GM18909 (cell line): ENCODE measurements around the gene MCF2L.

ENCODE experiments used
- ATAC-seq: cut with Tn5 transposase; IDR thresholded peaks from one replicate; pipeline ENCODE4 v1.9.1; 2021; ENCODE audit warnings: mild to moderate bottlenecking; ENCODE audit not compliant: unreplicated experiment, poor library complexity

Gene MCF2L

DNA sequence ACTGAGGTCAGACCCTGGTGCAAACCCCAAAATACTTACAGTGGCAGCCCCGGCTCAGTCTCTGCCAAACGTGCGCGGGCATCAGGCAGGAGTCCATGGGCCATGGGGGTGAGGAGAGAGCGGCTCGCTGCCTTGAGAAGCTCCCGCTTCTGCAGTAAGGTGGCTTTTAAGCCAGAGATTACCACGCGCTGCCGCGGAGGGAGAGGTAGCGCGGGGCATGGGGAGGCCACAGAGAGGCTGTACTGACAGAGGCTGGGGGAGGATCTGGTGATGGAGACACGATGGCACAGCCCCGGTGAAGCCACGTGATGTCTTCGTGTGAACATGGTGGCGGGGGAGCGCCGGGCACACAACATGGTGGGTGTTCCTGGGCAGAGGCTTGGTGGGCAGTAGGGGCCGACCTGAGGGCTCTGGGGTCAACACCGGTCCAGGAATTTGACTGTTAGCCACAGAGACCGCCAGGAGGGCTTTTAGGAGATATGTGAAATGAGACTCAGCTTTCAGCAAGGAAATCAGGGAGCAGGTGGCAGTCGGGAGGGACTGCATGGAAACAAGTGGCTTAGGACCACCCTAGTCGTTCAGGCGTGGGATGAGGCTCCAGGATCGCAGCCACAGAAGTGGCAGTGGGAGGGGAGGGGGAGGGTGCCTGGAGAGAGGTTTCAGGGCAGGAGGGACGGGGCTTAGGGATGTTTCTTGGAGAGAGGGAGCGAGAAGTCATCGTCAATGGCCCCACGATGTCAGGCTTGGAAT is 24.1 kb downstream of the MCF2L start:
- ATAC-seq = no peak

DNA sequence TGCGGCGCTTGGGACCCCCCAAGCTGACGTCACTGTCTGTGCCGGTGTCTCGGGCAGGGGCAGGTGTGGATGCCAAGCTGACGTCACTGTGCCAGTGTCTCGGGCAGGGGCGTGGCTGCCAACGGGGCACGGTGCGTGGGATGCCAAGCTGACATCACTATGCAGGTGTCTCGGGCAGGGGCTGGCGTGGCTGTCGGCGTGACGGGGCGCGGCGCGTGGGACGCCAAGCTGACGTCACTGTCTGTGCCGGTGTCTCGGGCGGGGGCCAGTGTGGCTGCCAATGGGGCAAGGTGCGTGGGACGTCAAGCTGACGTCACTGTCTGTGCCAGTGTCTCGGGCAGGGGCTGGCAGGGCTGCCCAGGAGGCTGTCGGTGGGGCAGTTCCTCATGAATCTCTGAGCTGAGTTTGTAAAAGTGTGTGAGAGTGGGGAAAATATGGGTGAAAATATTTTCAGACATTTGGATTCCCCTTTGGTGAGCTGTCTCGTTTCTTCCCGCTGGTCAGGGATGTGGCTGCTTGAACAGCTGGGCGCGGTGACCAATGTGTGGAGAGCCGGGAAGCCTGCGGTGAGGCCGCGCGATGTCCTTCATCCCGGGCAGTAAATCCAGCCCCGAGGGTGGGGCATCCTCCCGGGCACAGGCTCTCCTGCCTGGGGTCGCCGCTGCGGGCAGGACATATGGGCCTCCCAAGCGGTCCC is 25.2 kb downstream of the MCF2L start:
- ATAC-seq = no peak

DNA sequence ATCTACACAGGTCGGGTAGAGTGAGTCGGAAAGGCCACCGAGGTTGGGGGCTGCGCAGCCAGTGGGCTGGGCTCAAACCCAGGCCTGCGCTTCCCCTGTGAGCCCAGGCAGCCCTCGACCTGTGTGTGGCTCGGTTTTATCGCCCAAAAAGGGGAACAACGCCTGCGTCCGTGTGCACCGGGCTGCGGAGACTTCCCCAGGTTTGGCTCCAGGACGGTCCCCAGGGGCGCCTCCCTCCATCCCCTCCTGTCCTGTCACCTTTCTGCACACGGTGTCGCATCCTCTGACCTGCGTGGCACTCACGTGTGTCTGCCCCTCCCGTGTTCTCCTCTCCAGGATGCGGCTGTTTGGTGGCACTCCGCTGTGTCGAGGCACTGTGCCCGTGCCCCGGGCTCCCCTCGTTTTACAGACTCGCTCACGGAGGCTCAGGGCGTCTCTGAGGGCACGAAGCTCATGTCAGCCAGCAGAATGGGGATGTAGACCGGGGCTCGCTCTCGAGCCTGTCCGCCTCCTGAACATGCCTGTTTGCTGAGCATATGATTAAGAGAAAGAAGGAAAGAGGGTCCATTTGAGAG is 25.9 kb downstream of the MCF2L start:
- ATAC-seq = no peak

DNA sequence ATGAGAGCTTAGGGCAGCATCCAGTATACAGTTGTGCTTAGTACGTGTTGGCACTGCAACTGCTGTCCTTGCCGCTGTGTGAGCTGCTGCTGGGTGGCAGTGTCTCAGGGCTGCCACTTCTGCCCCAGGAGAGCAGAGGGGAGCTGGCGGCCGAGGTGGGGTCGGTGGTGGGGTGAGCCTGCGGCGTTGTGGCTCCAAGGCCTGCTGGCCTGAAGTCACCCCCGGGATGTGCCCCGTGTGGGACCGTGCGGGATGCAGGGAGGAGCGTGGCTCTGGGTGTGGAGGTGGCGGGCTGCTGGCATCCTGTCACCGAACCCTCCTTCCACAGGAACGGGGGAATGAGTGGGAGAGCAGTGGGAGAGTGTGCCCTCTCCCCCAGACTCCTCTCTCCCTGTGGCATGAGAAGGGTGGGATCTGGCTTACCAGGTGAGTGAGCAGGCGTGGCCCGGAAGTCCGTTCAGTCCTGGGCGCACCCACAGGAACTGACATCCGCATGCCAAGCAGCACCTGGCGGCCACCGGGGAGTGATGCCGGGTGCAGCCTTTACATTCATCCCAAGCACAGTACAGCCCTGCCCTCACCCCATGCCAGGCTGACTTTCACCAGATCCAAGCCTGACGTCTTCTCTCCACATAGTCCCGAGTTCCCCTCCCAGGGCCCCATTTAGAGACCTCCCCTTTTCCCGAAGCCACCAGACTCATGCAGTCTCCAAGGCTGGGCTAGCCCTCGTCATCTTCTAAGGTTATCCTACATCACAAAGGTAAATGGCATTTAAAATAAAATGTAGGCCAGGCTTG is 26.6 kb downstream of the MCF2L start:
- no peak for ATAC-seq

DNA sequence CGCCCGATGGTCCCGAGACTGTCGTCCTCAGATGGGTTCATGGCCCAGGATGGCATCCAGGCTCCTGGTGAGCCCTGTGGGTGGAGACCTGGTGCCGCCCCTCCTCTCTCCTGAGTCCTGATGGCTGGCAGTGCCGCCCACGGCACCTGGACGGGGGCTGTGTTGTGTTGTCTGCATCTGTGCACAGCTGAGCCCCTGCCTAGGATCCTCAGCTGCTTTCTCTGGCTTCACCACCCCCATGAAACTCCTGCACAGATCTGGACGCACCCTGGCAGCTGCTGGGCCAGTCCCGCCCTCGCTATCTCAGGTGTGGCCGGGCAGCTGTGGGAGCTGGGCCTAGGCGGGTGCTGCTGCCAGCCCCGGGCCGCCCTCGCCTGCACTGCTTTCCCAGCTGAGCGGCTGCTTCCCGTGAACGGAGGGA is 27.7 kb downstream of the MCF2L start:
- ATAC-seq = no peak

DNA sequence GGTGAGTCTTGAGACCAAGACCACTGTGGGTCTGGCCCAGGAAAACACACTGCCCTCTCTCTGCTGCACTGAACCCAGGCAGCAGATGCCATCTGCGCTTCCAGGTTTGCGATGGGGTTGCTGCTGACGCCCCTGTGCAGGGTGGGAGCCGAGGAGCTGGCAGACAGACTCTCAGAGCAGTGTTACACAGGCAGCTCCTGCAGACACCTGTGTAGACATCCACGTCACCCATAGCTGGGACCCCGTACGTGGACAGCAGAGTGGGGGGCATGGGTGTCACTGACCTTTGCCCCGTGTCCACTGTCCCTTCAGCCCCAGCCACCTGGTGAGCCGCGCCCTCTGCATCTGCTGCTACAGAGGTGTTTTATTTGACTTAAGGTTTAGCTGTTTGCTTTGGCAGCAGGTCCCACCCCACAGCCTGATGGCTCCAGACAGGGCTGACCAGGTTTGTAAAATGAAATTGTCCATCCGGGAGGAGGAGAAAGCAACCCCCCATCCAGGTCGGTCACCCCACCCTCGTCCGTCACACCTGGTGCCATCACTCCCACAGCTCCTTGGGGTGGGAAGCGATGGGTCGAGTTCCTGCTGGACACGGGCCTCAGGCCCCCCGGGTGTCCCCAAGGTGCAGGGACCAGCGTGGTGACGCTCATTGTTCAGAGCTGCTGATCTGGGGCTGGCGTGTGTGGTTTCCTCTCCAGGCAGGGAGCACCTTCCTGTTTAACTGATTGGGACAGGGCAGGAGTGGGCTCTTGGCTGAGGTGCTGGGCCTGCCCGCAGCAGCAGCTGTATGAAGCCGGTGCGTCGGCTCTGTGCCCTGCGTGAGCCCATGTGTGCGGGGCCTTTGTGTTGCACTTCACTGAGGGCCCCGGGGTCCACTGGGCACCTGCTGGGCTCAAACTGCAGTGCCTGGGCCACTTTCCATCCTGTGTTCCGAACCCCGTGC is 28.4 kb downstream of the MCF2L start:
- no peak for ATAC-seq

DNA sequence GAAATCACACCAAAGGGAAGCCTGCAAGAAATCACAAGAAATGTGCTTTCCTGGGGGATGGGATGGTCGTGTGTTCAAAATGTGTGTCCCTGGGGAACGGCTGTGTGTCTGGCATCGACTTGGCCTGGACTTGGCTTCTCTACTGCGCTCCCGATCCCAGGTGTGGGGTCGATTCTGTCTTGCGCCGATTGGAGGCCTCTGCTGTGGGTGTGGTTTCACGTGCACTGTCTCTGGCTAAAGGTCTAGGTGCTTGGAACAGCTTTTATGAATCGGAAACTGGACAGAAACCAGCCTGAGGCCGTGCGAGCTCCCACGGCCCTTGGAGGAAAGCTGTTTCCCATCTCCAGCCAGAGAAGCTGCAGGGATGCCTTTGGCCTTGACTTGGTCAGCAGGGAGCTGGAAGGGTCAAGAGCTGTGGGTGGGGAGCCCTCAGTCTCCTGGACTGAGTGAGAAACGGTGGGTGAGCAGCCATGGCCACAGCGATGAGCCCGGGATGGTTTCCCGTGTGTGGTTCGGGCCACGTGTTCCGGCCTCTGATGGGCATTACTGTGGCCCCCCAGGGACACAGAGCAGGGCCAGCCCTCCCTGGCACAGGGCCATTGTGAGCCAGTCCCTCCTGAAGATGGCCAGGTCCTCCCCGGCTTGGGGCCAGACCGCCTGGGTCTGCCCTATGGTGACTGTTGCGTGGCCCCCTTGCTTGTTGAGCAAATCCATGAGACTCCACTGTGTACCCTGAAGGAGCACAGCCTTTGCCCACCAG is 29.7 kb downstream of the MCF2L start:
- ATAC-seq = no peak

DNA sequence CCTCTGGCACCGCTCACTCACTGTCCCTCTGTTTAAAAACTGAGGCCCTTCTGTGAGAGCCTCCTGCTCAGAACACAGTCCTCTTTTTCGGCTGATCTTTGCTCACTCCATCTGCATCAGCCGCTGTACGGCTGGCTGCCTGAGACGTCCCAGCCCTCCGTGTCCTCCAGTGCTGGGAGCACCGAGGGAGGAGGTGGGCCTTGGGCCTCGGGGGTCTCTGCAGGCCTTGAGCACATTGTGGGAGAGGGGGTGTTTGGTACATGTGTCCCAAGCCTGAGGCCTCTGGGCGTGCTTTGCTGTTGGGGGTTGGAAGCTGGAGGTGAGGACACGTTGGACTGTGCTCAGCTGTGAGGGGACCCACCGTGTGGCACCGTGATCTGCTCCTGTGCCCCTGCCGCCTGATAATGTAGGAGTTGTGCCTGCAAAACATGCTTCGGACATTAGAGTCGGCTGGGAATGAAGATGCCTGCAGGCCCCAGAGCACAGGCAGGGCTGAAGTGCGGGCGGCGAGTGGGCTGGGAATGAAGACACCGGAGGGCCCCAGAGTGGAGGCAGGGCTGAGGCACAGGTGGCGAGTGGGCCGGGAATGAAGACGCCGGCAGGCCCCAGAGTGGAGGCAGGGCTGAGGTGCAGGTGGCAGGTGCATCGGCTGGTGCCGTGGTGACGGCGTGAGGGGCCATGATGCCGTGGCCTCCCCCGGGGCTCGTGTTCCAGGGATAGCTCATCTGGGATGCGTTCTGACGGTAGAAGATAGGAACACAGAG is 30.6 kb downstream of the MCF2L start:
- no peak for ATAC-seq

DNA sequence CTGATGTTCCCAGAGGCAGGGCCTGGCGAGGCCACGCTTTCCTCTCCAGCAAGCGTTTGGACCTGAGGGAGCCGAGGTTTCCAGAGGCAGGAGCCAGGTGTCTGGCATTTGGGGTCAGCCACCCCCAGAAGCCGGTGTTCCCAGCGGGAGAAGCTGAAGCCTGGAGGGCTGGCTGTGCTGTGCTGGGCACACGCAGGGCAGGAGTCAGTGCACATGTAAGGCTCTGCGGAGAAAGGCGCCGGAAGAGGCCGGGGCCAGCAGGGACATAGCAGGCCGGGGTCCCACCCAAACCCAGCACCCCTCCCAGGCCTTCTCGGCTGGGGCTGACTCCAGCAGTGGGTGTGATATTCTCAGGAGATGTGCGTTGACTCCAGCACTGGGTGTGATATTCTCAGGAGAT is 31.6 kb downstream of the MCF2L start:
- no peak for ATAC-seq

DNA sequence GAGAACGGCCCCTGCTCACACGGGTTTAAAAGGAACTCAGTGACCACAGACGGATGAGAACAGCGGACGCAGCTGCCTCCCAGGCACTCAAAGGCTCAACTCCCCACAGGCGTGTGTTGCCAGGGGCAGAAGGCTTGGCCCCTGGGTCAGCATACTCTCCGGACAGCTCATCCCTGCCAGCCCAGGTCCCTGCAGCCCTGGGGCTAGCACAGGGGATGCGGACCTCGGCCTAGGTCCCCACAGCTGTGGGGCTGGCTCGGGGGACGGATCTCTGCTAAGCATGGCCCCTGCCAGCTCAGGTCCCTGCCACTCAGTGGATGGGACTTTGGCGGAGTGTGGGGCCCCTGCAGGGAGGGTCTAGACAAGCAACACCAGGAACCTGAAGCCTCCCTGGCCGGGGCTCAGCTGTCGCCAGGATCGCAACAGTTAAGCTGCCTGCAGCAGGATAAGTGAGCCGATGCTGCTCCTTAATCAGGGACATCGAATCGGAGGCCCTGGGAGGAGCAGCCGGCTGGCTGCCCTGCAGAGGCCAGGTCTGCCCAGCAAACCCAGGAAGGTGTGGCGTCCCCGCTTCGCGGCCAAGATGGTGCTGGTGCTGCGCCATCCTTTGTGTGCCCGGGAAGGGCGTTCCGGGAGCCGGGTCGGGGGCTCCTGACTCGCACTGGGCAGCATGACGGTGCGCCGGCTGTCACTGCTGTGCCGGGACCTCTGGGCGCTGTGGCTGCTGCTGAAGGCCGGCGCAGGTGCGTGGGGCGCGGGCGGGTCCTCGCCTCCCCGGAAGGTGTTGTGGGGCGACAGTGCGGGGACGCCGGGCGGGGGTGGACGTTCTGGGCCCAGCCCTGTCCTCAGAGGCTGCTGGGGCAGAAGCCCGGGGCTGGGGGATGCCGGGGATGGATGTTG is 32.5 kb downstream of the MCF2L start:
- no peak for ATAC-seq

DNA sequence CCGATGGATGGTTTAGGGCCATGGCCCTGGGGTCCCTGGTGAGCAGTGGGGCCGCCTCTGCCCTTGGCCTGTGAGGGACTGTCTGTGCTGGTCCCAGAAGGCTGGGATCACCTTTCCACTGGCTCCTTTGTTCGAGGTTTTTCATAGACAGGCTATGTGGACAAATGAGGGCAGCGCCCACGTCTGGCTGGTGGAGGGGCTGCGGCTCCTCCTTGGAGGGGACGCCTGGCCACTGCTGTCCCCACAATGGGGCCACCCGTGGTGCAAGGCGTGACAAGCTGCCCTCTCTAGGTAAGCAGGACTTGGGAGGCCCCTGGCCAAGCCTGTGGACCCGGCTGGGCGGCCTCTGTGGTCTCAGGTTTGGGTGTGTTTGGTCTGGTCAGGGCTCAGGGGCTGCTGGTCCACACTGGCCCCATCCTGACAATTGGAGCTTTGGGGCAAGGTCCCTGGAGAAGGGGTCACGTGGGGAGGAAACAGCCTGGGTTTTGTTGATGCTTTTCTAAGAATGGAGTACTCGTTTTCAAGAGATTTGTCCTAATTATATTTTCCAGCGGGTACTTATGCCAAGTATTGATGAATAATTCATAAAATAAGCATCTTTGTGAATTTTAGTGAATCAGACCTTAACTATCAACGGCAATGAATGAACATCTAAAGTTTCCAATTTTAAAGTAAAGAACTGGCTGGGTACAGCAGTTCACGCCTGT is 33.3 kb downstream of the MCF2L start:
- ATAC-seq = no peak

DNA sequence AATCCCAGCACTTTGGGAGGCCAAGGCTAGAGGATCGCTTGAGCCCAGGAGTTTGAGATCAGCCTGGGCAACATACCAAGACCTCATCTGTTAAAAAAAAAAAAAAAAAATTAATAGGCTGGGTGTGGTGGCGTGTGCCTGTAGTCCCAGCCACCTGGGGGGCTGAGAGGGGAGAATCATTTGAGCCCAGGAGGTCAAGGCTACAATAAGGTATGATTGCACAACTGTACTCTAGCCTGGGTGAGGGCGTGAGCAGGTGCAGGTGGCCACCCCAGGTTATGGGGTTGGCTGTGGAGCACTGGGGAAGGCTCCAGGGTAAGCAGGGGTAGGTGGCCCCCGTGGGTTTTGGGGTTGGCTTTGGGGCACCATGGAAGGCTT is 33.9 kb downstream of the MCF2L start:
- no peak for ATAC-seq

DNA sequence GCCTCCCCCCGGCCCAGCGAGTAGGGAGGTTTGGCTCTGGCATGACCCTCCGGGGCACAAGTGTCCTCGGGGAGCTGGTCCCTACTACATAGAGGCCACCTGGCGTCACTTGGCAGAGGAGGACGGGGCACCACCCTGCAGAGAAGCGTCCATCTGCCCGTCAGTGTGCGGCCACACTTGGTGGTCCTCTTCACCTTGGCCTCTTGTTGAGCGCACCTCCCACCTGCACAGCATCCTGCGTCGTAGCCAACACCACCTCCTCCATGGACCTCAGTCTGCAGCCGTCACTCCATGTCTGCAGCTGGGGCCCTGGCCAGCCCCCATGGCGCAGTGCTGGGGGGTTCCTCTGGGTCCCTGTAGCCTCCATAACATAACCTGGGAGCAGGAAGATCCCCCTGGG is 35.1 kb downstream of the MCF2L start:
- no peak for ATAC-seq

DNA sequence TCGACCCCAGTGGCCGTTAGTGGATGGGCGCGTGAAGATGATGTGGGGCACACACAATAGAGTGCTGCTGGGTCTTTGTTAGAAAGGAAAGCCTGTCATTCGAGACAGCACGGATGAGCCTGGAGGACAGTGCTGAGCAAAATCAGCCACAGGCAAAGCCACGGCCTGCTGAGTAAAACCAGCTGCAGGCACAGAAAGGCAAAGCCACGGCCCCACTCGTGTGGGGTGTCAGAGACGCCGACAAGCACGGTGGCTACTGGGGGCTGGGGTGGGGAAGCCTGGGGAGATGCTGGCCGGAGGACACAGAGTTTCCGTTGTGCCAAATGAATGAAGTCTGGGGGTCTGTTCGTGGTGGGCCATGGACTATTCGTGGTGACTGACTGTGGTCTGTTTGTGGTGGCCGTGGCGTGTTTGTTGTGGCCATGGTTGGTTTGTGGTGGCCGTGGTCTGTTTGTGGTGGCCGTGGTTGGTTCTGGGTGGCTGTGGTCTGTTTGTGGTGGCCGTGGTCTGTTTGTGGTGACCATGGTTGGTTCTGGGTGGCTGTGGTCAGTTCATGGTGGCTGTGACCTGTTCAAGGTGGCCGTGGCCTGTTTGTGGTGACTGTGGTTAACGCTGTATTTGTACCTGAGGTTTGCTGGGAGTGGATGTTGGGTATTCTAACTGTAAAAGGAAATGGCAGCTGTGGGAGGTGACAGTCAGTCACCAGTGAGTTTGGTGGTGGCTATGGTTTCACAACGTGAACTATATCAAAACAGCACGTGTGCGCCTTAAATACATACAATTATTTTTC is 36.3 kb downstream of the MCF2L start:
- no peak for ATAC-seq

DNA sequence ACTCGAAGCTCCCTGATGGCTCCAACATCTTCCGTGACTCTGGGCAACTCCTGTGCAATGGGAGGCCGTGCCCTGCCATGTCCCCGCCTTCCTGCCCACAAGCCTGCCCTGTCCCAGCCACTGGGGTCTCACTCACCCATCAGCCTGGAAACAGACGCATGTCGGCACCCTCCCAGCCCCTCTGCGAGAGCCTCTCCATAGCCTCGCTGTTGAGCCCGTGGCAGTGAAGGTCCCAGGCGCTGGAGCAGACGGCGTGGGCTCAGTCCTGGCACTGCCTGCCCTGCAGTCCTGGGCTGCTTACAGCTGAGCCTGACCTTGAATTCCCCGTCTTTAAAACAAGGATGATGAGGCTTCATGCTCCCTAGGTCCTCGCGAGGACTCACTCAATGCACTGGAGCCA is 37.0 kb downstream of the MCF2L start:
- no peak for ATAC-seq

DNA sequence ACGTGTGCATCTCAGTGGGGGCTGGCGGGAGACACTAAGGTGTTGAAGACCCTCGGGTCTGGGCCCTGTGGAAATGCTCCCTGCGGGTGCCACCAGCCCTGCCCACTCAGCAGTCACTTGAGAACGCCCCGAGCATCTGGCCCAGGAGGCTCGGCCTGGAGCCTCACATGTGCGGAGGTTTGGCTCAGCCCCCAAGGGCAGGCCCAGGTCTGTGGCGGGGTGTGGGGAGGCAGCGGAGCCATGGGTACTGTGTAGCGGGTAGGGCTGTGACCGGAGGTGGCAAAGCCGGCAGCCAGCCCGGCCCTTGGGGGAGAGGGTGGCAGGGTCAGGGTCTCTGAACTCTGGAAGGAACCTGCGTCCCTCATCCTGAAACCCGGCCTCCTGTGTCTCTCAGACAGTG is 37.6 kb downstream of the MCF2L start:
- no peak for ATAC-seq
